ENCODE measurements around the gene RIBC2.
"Not testable (repeated sequence)": the region's sequence is repeated elsewhere in the genome, so short reads cannot be mapped to it uniquely, and the experiment has no call there.

Gene RIBC2

DNA sequence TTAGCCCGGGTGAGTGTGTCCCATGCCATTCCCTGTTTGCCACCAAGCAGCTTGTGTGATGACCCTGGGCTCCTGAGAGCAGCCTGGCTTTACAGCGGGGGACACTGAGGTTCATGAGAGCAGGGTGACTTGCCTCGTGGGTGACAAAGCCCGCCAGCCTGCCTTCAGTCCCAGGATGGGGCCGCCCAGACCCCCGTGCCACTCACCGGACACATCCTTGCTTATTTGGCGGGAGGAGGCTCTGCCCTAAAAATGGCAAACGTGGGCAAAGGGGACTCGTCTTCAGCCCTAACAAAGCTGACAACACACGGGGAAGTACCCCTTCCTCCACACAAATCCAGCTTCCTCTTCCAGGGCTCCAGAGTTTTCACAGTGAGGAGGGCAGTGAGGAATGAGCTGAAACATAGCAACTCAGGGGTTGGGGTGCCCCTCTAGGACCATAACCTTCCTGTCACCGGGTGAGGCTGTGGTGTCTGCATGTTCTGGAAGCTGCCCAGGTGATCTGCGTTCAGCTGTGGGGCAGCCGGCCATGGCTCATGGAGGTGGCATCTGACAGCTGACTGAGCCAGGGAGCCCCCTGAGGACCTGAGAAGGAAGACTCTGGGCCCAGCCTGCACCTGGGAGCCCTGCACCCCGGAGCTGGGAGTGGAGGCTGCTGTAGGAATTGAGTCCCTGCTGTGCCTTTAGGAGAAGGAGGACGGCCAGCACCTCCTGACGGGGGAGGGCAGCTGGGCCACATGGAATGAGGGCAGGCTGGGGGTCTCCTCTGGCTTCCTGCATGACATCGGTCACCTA is 16.7 kb downstream of the RIBC2 start:
- TF ChIP-seq, protein P1, sequence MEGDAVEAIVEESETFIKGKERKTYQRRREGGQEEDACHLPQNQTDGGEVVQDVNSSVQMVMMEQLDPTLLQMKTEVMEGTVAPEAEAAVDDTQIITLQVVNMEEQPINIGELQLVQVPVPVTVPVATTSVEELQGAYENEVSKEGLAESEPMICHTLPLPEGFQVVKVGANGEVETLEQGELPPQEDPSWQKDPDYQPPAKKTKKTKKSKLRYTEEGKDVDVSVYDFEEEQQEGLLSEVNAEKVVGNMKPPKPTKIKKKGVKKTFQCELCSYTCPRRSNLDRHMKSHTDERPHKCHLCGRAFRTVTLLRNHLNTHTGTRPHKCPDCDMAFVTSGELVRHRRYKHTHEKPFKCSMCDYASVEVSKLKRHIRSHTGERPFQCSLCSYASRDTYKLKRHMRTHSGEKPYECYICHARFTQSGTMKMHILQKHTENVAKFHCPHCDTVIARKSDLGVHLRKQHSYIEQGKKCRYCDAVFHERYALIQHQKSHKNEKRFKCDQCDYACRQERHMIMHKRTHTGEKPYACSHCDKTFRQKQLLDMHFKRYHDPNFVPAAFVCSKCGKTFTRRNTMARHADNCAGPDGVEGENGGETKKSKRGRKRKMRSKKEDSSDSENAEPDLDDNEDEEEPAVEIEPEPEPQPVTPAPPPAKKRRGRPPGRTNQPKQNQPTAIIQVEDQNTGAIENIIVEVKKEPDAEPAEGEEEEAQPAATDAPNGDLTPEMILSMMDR (IDR thresholded peaks at IDR 0.05; ENCODE audit: low read depth, low read length): no peak
- H3K4me3 ChIP-seq (ENCODE audit: low read depth, low read length): no peak overlapping the region

DNA sequence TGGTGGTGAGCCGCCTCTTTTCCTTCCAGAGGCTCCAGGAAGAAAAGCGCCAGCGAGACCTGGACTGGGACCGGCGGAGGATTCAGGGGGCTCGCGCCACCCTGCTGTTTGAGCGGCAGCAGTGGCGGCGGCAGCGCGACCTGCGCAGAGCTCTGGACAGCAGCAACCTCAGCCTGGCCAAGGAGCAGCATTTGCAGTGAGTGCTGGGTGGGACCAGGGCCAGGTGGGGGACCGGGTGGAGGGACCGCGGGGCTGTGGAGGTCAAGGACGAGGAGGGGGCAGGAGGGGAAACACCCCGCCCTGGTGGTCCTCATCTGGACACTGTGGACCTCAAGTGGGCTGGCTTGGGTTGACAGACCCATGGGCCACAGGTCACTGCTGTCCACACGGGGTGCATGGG is 17.4 kb downstream of the RIBC2 start:
- TF ChIP-seq, protein P1 (IDR thresholded peaks at IDR 0.05; ENCODE audit: low read depth, low read length): no peak

DNA sequence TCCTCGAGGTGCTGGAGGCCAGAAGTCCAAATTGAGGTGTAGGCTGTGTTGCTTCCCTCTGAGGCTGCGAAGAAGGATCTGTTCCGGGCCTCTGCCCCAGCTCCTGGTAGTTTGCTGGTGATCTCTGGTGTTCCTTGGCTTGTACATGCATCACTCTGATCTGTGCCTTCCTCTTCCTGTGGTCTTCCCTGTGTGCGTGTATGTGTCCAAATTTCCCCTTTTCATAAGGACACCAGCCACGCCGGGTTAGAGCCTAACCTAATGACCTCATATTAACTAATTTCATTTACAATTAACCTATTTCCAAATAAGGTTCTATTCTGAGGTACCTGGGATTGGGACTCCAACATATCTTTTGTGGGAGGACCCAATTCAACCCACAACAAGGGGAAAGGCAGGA is 21.5 kb downstream of the RIBC2 start:
- no peak overlapping the region for H3K4me3 ChIP-seq (ENCODE audit: low read depth, low read length)
- TF ChIP-seq, protein P1 (IDR thresholded peaks at IDR 0.05; ENCODE audit: low read depth, low read length): no peak

More for the DNA sequence above, 17.4 kb downstream of the RIBC2 start:
- H3K4me3 ChIP-seq (ENCODE audit: low read depth, low read length): no peak overlapping the region

- TF ChIP-seq, protein P1 (IDR thresholded peaks at IDR 0.05; ENCODE audit: low read depth, low read length): peak; percentile 91
- no peak overlapping the region for H3K4me3 ChIP-seq (ENCODE audit: low read depth, low read length)
Measured at GRCh38 chr22:45435544-45436139, 22.1 kb downstream of the RIBC2 start.

DNA sequence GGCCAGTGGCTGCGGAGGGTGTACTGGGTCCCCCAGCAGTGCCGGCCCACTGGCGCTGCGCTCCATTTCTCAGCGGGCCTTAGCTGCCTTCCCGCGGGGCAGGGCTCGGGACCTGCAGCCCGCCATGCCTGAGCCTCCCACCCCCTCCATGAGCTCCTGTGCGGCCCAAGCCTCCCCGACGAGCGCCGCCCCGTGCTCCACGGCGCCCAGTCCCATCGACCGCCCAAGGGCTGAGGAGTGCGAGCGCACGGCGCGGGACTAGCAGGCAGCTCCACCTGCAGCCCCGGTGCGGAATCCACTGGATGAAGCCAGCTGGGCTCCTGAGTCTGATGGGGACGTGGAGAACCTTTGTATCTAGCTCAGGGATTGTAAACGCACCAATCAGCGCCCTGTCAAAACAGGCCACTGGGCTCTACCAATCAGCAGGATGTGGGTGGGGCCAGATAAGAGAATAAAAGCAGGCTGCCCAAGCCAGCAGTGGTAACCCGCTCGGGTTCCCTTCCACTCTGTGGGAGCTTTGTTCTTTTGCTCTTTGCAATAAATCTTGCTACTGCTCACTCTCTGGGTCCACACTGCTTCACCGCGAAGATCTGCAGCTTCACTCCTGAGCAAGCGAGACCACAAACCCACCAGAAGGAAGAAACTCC is 23.5 kb downstream of the RIBC2 start:
- not testable (repeated sequence) for H3K4me3 ChIP-seq (ENCODE audit: low read depth, low read length)

DNA sequence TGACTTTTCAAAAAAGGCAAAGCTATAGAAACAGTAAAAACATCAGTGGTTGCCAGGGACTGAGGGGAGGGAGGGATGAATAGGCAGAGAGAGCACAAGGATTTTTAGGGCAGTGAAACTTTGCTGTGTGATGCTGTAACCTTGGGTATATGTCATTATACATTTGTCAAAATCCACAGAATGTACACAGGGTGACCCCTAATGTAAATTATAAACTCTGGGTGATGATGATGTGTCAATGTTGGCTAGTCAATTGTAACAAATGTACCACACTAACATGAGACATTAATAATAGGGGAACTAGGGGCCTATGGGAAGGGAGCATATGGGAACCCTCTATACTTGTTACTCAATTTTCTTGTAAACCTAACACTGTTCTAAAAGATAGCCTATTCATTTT is 24.8 kb downstream of the RIBC2 start:
- no peak overlapping the region for H3K4me3 ChIP-seq (ENCODE audit: low read depth, low read length)
- TF ChIP-seq, protein P1 (IDR thresholded peaks at IDR 0.05; ENCODE audit: low read depth, low read length): no peak

GRCh38 chr22:45440688-45441087 is 27.2 kb downstream of the RIBC2 start:
- H3K4me3 ChIP-seq (ENCODE audit: low read depth, low read length): not testable (repeated sequence)

DNA sequence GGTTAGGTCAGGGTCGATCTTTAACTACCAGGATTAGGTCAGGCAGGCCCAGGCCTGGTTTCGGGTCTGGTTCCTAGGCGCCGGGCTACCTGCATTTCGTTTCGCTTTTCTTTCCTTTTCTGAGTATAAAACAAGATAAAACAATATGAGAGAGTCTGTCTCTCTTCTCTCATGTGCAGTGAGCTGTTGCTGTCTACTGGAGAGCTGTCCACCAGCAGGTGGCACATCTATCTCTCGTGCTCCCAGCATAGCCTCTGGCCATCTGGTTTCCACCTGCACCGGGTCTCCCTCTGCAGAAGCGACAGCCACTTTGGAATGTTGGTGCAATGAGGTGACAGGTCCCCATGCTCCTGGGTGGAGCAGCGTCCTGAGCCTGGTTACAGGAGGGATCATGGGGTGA is 27.6 kb downstream of the RIBC2 start:
- TF ChIP-seq, protein P1 (IDR thresholded peaks at IDR 0.05; ENCODE audit: low read depth, low read length): peak; percentile 70
- no peak overlapping the region for H3K4me3 ChIP-seq (ENCODE audit: low read depth, low read length)

Data from WI38 (cell line).